ENCODE data around the gene C19orf44.
"Not testable (repeated sequence)": the region's sequence is repeated elsewhere in the genome, so short reads cannot be mapped to it uniquely, and the experiment has no call there.

Gene C19orf44

DNA sequence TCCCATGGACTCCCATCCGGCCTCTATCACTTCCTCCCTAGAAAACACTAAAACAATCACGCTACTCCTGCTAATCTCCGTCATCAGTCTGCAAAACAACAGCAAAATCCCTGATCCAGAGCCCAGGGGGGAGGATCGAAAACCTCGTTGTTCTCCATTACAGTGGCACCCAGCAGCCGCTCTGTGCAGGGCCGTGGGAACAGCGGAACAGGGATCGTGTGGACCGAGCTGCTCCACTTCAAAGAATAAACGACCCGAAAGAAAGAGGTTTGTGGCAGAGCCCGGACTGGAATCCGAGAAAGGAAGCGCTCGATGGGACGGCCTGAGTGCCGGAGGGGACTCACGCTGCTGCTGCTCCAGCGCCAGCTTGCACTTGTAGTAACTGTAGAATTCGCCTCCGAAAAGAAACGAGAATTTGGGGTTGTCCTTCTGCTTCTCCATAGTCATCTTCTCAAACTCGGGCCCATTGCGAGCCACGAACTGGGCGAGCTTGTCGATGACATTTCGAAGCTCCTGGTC, 45.4 kb downstream of the C19orf44 start:
- no peak for DNase-seq

- peak; percentile 84 to 91 (median 88) for DNase-seq
Observed at GRCh38 chr19:16542045-16542909, 46.1 kb downstream of the C19orf44 start, which contains the start of gene CHERP. Gene CHERP (minus strand): TSS chr19:16542437. CDS start chr19:16542378, 59 bp downstream.

GRCh38 chr19:16542910-16543472, 46.8 kb downstream of the C19orf44 start:
- DNase-seq = no peak

DNA sequence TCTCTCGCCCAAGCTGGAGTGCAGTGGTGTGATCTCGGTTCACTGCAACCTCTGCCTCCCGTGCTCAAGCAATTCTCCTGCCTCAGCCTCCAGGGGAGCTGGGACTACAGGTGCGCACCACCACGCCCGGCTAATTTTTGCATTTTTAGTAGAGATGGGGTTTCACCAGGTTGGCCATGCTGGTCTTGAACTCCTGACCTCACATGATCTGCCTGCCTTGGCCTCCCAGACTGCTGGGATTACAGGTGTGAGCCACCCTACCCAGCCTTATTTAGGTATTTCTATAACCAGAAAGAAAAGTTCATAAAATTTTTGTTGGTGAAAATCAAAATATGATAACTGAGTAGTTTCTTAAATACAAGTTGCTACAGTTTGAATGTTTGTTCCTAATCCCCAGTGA, 47.5 kb downstream of the C19orf44 start:
- DNase-seq = not testable (repeated sequence)

GRCh38 chr19:16544473-16545231, 48.5 kb downstream of the C19orf44 start:
- no peak for DNase-seq

- DNase-seq = no peak
Observed at GRCh38 chr19:16548956-16549355, 52.8 kb downstream of the C19orf44 start.

GRCh38 chr19:16551902-16552301, 55.7 kb downstream of the C19orf44 start:
- not testable (repeated sequence) for DNase-seq

GRCh38 chr19:16554776-16555175, 58.6 kb downstream of the C19orf44 start:
- no peak for DNase-seq

GRCh38 chr19:16559780-16560276, 63.6 kb downstream of the C19orf44 start:
- no peak for DNase-seq

DNA sequence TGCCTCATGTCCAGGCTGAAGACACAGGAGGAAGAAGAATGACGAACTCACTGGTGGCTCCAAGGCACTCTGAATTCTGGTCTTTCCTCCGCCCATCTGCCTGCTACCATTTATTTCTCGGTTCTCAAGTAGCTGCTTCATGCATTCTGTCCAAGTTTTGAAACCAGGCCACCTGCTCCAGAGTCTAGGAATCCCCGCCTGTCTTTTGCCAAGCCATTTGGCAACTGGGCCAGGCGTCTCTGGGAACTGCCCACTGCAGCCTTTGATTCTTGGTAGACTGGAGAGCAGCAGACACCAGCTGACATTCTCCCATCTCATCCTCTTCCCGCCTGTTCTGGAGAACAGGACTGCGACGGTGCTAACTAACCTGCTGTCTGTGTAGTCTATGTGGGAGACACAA, 65.2 kb downstream of the C19orf44 start:
- no peak for DNase-seq

- no peak for DNase-seq
Observed at GRCh38 chr19:16562608-16563025, 66.4 kb downstream of the C19orf44 start.

- DNase-seq = no peak
Observed at GRCh38 chr19:16564842-16565241, 68.6 kb downstream of the C19orf44 start.

- DNase-seq = peak in 3 of 4 experiments; percentile 21 to 63 (median 59)
Observed at GRCh38 chr19:16566161-16566560, 70.0 kb downstream of the C19orf44 start.

DNA sequence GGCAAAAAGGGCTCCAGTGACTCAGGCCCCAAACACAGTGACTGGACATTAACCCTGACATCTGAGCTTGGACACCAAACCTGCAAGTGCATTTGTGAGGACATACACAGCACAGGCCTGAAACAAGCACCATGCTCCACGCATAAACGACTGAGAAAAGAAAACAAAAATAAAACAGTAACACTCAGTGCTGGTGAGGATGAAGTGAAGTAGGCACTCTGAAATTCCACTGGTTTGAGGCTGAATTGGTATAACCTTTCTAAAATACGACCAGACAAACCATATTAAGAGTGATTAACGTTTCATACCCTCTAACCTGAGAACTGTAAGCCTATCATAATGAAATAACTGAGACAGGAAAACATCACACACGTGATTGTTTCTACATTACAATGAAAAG, 70.5 kb downstream of the C19orf44 start:
- no peak for DNase-seq

DNA sequence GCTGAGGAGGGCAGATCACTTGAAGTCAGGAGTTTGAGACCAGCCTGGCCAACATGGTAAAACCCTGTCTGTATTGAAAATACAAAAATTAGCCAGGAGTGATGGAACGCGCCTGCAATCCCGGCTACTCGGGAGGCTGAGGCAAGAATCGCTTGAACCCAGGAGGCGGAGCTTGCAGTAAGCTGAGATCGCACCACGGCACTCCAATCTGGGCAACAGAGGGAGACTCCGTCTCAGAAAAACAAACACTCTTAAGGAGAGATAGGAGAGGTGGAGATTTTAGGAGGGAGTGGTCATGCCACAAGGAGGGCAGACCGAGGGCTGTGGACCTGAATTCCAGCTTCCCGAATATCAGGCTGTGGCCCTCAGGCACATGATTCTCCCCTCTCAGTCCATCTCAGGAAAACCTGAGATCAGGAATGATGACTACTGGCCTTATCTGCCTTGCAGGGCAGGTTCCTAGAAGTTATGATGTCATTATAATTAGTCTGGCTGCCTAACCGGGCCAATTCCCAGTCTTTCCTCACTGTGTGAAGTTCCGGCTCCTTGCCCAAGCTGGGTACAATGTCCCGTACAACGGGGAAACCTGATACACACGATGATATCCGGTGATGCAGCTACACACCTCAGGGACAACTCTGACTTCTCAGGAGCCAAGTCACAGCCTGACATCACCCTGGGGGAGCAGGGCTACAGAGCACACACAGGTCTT, 73.6 kb downstream of the C19orf44 start:
- no peak for DNase-seq
